Measurements from ENCODE around the gene MAEA.

DNA sequence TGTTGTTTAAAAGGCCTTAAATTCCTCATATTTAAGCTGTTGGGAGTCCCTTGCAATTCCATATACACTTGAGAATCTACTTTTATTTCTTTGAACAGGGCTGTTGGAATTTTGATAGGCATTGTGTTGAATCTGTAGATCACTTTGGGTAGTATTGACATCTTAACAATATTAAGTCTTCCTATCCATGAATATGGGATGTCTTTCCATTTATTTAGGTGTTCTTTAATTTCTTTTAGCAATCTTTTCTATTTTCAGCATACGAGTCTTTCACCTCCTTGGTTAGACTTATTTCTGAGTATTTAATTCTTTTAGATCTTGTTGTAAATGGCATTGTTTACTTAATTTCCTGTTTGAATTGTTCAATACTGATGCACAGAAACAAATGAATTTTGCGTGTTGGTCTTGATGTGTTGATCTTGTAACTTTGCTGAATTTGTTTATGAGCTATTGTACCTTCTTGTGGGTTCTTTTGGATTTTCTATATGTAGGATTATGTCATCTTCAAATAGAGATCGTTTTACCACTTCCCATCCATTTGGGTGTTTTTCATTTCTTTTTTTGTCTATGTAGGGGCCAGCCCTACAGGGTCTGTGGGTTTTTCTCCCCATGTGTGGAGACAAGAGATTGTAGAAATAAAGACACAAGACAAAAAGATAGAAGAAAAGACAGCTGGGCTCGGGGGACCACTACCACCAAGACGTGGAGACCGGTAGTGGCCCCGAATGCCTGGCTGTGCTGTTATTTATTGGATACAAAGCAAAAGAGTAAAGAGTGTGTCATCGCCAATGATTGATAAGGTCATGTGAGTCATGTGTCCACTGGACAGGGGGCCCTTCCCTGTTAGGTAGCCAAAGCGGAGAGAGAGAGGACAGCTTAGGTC is 22.6 kb upstream of the MAEA start:
- TF ChIP-seq, protein P1, sequence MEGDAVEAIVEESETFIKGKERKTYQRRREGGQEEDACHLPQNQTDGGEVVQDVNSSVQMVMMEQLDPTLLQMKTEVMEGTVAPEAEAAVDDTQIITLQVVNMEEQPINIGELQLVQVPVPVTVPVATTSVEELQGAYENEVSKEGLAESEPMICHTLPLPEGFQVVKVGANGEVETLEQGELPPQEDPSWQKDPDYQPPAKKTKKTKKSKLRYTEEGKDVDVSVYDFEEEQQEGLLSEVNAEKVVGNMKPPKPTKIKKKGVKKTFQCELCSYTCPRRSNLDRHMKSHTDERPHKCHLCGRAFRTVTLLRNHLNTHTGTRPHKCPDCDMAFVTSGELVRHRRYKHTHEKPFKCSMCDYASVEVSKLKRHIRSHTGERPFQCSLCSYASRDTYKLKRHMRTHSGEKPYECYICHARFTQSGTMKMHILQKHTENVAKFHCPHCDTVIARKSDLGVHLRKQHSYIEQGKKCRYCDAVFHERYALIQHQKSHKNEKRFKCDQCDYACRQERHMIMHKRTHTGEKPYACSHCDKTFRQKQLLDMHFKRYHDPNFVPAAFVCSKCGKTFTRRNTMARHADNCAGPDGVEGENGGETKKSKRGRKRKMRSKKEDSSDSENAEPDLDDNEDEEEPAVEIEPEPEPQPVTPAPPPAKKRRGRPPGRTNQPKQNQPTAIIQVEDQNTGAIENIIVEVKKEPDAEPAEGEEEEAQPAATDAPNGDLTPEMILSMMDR (IDR thresholded peaks at IDR 0.05; ENCODE audit: low read depth, low read length, missing input control) = no peak
- TF ChIP-seq, protein P2, sequence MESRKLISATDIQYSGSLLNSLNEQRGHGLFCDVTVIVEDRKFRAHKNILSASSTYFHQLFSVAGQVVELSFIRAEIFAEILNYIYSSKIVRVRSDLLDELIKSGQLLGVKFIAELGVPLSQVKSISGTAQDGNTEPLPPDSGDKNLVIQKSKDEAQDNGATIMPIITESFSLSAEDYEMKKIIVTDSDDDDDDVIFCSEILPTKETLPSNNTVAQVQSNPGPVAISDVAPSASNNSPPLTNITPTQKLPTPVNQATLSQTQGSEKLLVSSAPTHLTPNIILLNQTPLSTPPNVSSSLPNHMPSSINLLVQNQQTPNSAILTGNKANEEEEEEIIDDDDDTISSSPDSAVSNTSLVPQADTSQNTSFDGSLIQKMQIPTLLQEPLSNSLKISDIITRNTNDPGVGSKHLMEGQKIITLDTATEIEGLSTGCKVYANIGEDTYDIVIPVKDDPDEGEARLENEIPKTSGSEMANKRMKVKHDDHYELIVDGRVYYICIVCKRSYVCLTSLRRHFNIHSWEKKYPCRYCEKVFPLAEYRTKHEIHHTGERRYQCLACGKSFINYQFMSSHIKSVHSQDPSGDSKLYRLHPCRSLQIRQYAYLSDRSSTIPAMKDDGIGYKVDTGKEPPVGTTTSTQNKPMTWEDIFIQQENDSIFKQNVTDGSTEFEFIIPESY (IDR thresholded peaks at IDR 0.05) = no peak
- TF ChIP-seq YY1 (IDR thresholded peaks at IDR 0.05) = no peak

Measured in liver (tissue), 2 donors.